ENCODE measurements around the gene NPSR1.

NPSR1 gene

GRCh38 chr7:34844406-34844805, 186.4 kb downstream of the NPSR1 start:
- no peak overlapping the region for H3K4me3 ChIP-seq (ENCODE audit: low read depth, low read length)
- H3K36me3 ChIP-seq (ENCODE audit: control insufficient read depth in 2 of 2, insufficient read depth in 1 of 2, low read length in 2 of 2): no peaks in the 10 kb centered on the region
- no peak overlapping the region for H3K27ac ChIP-seq (ENCODE audit: extremely low read depth, low read depth, low read length)
- CTCF ChIA-PET: no interaction called here
- POLR2A ChIA-PET: interaction anchor here (0.7 kb wide), 1 partner anchor 9 kb away, joined by 4 read pairs; no protein-coding TSS in a partner anchor
- H3K4me1 ChIP-seq (ENCODE audit: control insufficient read depth, insufficient read depth, low read length): no peaks in the 10 kb centered on the region
- TF ChIP-seq ZNF140 (tag by site-specific recombination; IDR thresholded peaks at IDR 0.05) (no peak), OVOL3 (tag by site-specific recombination; IDR thresholded peaks at IDR 0.05) (no peak), EGR2 (tag by site-specific recombination; IDR thresholded peaks at IDR 0.05; ENCODE audit: low read depth) (no peak), ZNF223 (tag by site-specific recombination; IDR thresholded peaks at IDR 0.05) (no peak), ZBTB20 (tag by site-specific recombination; IDR thresholded peaks at IDR 0.05) (no peak), ZNF394 (tag by site-specific recombination; IDR thresholded peaks at IDR 0.05; ENCODE audit: borderline replicate concordance) (no peak), ZNF426 (tag by site-specific recombination; IDR thresholded peaks at IDR 0.05) (no peak), INSM2 (tag by site-specific recombination; IDR thresholded peaks at IDR 0.05) (no peak), ZBTB1 (tag by site-specific recombination; IDR thresholded peaks at IDR 0.05) (no peak), GLI2 (tag by site-specific recombination; IDR thresholded peaks at IDR 0.05; ENCODE audit: borderline replicate concordance, low read depth) (no peak), ZNF155 (tag by site-specific recombination; IDR thresholded peaks at IDR 0.05) (no peak)
- TF ChIP-seq, protein P1, sequence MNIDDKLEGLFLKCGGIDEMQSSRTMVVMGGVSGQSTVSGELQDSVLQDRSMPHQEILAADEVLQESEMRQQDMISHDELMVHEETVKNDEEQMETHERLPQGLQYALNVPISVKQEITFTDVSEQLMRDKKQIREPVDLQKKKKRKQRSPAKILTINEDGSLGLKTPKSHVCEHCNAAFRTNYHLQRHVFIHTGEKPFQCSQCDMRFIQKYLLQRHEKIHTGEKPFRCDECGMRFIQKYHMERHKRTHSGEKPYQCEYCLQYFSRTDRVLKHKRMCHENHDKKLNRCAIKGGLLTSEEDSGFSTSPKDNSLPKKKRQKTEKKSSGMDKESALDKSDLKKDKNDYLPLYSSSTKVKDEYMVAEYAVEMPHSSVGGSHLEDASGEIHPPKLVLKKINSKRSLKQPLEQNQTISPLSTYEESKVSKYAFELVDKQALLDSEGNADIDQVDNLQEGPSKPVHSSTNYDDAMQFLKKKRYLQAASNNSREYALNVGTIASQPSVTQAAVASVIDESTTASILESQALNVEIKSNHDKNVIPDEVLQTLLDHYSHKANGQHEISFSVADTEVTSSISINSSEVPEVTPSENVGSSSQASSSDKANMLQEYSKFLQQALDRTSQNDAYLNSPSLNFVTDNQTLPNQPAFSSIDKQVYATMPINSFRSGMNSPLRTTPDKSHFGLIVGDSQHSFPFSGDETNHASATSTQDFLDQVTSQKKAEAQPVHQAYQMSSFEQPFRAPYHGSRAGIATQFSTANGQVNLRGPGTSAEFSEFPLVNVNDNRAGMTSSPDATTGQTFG (tag by site-specific recombination; IDR thresholded peaks at IDR 0.05; ENCODE audit: borderline replicate concordance): no peak
- H3K9me3 ChIP-seq (ENCODE audit: control insufficient read depth, insufficient read depth, low read depth, low read length): no peaks in the 10 kb centered on the region

DNA sequence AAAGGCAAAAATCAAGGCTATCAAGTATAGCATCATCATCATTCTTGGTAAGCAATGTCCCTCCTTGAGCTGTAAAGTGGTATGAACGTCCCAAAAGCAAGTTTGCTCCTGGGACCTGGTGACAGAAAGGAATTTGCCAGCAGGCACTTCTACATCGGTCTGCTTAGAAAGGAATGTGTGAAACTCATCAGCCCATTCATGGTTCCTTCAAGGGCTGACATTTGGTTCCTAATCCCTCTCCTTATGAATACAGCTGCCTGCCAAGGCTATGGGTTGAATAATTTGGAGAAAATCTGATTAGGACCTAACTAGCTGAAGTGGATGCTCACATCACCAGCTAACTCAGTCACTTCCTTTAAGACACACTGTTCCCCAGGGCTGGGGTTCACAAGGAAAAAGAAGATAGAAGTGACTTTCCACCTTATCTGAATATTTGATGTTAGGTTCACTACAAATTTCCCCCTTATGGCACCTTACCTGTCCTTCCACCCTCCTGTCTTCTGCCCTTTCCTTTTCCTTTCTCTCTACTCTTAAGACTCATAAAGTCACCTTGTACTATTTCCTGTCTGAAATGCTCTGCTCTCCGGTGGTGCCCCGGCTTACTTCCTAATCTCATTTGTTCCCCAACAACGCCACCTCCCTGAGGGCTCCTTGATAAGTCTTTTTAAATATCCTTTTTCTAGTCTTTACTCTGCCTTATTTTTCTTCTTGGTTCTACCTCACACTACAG, 187.1 kb downstream of the NPSR1 start:
- no peaks in the 10 kb centered on the region for H3K4me1 ChIP-seq (ENCODE audit: control insufficient read depth, insufficient read depth, low read length)
- H3K27ac ChIP-seq (ENCODE audit: extremely low read depth, low read depth, low read length): no peak overlapping the region
- no peak overlapping the region for H3K4me3 ChIP-seq (ENCODE audit: low read depth, low read length)
- ChIA-PET POLR2A (no interaction called here), CTCF (no interaction called here)
- H3K9me3 ChIP-seq (ENCODE audit: control insufficient read depth, insufficient read depth, low read depth, low read length): no peaks in the 10 kb centered on the region
- no peaks in the 10 kb centered on the region for H3K36me3 ChIP-seq (ENCODE audit: control insufficient read depth in 2 of 2, insufficient read depth in 1 of 2, low read length in 2 of 2)
- TF ChIP-seq ZNF311 (tag by site-specific recombination; IDR thresholded peaks at IDR 0.05; ENCODE audit: borderline replicate concordance): no peak
- TF ChIP-seq, protein P2, sequence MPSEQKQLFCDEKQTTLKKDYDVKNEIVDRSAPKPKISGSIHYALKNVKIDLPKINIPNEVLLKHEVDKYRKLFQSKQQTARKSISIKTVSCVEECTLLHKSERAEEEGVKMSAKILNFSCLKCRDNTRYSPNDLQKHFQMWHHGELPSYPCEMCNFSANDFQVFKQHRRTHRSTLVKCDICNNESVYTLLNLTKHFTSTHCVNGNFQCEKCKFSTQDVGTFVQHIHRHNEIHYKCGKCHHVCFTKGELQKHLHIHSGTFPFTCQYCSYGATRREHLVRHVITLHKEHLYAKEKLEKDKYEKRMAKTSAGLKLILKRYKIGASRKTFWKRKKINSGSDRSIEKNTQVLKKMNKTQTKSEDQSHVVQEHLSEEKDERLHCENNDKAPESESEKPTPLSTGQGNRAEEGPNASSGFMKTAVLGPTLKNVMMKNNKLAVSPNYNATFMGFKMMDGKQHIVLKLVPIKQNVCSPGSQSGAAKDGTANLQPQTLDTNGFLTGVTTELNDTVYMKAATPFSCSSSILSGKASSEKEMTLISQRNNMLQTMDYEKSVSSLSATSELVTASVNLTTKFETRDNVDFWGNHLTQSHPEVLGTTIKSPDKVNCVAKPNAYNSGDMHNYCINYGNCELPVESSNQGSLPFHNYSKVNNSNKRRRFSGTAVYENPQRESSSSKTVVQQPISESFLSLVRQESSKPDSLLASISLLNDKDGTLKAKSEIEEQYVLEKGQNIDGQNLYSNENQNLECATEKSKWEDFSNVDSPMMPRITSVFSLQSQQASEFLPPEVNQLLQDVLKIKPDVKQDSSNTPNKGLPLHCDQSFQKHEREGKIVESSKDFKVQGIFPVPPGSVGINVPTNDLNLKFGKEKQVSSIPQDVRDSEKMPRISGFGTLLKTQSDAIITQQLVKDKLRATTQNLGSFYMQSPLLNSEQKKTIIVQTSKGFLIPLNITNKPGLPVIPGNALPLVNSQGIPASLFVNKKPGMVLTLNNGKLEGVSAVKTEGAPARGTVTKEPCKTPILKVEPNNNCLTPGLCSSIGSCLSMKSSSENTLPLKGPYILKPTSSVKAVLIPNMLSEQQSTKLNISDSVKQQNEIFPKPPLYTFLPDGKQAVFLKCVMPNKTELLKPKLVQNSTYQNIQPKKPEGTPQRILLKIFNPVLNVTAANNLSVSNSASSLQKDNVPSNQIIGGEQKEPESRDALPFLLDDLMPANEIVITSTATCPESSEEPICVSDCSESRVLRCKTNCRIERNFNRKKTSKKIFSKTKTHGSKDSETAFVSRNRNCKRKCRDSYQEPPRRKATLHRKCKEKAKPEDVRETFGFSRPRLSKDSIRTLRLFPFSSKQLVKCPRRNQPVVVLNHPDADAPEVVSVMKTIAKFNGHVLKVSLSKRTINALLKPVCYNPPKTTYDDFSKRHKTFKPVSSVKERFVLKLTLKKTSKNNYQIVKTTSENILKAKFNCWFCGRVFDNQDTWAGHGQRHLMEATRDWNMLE (tag by site-specific recombination; conservative IDR thresholded peaks at IDR 0.05; ENCODE audit: low read depth): no peak
- TF ChIP-seq ZNF555 (tag by site-specific recombination; conservative IDR thresholded peaks at IDR 0.05): no peak
- no peak for TF ChIP-seq ZNF544 (tag by site-specific recombination; IDR thresholded peaks at IDR 0.05)
- TF ChIP-seq SCRT2 (tag by site-specific recombination; IDR thresholded peaks at IDR 0.05): no peak
- TF ChIP-seq ZFP41 (tag by site-specific recombination; IDR thresholded peaks at IDR 0.05; ENCODE audit: borderline replicate concordance): no peak
- TF ChIP-seq ZNF423 (tag by site-specific recombination; IDR thresholded peaks at IDR 0.05): no peak
- no peak for TF ChIP-seq GLI2 (tag by site-specific recombination; IDR thresholded peaks at IDR 0.05; ENCODE audit: borderline replicate concordance, low read depth)
- no peak for TF ChIP-seq ZNF580 (tag by site-specific recombination; IDR thresholded peaks at IDR 0.05)
- TF ChIP-seq ZNF677 (tag by site-specific recombination; IDR thresholded peaks at IDR 0.05): no peak
- TF ChIP-seq, protein P3, sequence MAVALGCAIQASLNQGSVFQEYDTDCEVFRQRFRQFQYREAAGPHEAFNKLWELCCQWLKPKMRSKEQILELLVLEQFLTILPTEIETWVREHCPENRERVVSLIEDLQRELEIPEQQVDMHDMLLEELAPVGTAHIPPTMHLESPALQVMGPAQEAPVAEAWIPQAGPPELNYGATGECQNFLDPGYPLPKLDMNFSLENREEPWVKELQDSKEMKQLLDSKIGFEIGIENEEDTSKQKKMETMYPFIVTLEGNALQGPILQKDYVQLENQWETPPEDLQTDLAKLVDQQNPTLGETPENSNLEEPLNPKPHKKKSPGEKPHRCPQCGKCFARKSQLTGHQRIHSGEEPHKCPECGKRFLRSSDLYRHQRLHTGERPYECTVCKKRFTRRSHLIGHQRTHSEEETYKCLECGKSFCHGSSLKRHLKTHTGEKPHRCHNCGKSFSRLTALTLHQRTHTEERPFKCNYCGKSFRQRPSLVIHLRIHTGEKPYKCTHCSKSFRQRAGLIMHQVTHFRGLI (tag by site-specific recombination; IDR thresholded peaks at IDR 0.05): no peak
- no peak for TF ChIP-seq ZNF561 (tag by site-specific recombination; IDR thresholded peaks at IDR 0.05; ENCODE audit: borderline replicate concordance)
- no peak for TF ChIP-seq ZNF426 (tag by site-specific recombination; IDR thresholded peaks at IDR 0.05)

All from HEK293 (cell line).